ENCODE data around the gene HTR2C.
"Not testable (repeated sequence)": the region's sequence is repeated elsewhere in the genome, so short reads cannot be mapped to it uniquely, and the experiment has no call there.

Gene HTR2C

DNA sequence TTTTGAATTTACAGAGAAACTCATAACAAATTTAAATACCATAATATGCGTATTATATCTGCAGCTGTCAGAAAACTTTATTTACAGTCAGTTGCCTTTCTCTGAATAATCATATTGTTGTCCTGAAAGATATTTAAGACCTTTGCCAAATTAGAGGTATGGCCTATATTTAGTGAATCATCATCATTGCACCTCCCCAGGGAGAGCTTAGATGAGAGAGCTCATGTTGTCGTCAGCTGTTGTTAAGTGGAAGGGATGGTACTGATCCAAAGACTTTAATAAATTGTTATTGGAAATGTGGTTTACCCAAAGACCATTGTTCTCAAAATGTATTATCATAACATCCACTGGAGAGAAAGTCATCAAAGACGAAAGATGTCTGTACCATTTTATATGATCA is 128.6 kb downstream of the HTR2C start:
- peak; percentile 0 for DNase-seq

GRCh38 chrX:114715096-114715495 is 131.2 kb downstream of the HTR2C start:
- DNase-seq, result no peak

DNA sequence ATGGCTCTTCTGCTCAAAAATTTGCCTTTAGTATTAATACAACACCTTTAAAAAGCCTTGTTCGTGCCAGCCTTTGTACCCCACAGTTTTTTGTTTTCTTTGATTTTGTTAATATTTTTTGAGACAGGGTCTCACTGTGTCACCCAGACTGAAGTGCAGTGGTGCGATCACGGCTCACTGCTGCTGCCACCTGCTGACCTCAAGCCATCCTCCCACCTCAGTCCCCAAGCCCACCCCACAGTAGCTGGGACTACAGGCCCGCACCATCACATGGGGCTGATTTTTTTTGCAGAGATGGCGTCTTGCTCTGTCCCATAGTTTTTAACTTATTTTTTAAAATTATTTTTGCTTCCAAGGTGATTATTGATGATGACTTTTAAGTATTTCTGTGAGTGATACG is 134.0 kb downstream of the HTR2C start:
- no peak for DNase-seq

GRCh38 chrX:114766541-114766940 is 182.7 kb downstream of the HTR2C start:
- no peak for DNase-seq

DNA sequence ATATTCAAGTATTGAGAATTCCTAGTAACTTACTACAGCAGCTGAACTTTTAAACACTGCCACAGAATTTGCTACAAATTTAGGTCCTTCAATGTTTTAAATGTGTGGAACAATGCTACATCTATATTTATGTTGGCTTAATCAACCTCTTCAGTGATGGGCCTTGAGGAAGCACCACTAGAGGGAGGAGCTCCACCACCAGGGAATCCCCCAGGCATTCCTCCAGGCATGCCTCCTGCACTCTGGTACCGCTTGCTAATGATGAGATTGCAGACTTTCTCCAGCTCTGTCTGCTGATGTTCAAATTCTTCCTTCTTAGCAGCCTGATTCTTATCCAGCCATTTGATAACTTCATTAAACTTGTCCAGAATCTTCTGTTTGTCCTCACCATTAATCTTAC is 190.8 kb downstream of the HTR2C start:
- no peak for DNase-seq

DNA sequence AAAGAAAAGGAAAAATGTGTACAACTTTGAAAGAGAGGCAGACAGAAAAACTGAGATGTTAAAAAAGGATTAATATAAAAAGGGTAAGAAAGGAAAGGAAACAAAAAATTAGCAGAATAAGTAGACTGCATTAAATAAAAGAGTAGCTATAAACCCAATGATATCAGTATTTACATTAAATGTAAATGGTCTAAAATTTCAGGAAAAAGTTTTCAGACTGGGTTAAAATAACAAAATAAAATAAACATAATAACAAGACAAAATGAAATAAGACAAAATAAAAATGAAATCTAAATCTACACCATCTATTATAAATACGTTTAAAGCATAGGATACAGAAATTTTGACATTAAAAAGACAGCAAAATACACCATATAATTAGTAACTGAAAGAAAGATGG is 199.0 kb downstream of the HTR2C start:
- no peak for DNase-seq

DNA sequence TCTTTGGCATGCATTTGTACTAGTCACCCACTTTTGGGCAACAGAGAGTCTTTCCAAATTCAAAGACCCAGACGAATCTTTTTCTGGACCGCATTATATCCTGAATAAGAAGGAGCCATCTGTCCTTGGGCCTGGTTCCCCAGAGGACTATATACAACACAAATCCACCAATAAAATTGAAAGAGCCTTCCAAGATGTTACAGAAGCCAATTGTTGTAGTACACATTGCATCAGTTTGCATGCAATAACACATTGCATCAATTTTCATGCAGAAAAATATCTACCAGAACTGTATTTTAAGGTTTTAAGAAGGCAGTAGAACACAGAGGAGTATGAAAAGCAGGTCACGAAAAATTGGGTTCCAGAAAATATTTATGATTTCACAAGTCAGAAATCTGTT is 203.2 kb downstream of the HTR2C start:
- no peak for DNase-seq

GRCh38 chrX:114797494-114797893 is 213.6 kb downstream of the HTR2C start:
- DNase-seq, result no peak

DNA sequence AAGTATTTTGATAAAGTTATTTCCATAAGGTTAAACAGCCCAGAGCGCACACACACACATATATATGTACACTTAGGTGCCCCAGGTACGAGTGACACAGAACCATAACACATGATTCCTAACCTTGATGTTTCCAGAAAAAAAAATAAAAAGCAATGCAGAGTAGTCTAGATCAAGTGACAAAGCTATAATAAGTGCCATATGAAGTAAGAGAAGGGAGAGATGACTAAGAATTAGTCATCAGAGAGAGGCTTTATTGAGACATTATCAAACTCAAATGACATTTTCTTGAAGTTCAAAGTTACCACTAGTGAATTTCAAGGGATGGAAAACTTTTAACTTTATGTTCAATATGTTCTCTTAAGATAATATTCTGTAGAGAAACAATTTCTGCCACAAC is 215.0 kb downstream of the HTR2C start:
- peak; percentile 4 for DNase-seq

DNA sequence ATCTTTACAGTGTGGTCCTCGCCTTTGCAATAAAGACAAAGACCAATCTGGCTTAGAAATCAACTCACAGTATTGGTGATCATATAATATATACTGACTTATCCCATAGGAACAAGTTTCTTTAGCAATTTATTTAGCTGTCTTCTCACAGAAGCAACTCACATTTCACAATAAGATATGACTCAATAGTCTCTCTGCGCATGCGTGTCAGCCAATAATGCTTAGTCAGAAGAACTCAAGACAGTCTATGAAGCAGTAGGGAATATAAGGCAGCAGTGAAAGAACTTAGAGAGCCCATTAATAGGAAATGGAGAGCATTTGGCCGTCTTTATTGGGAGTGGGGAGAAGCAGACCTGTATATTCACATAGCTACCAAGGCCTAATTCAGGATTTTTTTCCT is 216.8 kb downstream of the HTR2C start:
- DNase-seq, result peak; percentile 56

DNA sequence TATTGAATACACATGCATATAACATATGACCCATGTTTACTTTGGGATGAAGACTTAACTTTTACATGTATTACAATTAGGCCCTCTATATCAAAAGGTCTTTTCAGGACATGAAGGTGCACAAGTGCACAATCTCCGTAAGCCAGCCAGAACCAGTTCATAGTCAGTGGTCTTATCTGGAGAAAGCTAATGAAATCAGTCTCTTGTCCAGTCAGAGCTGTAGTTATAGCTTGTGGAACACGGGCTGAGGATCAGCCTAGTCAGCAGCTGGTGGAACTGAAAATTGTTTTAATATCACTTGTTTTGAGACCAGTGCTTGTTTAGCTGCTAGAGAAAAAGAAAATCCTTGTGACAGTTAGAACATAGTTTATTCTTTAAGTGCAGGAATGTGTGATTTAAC is 235.6 kb downstream of the HTR2C start:
- no peak for DNase-seq

DNA sequence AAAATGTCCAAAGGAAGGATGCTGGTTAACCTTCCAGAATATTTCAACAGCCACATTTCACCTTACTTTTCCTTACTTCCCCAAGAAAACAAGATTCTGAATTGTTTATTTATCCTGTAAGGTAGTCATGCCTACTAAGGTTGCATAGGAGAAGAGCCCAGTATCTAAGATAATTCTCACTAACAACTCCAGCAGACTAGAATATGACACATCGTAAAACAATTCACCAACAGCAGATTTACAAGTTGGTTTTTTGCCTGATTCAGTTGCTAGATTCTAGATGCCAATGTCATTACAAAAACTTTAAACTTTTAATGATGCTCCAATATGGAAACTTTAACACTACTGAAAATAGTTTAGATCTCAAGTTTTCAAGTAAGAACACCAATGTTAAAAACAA is 257.2 kb downstream of the HTR2C start:
- DNase-seq, result peak; percentile 1

DNA sequence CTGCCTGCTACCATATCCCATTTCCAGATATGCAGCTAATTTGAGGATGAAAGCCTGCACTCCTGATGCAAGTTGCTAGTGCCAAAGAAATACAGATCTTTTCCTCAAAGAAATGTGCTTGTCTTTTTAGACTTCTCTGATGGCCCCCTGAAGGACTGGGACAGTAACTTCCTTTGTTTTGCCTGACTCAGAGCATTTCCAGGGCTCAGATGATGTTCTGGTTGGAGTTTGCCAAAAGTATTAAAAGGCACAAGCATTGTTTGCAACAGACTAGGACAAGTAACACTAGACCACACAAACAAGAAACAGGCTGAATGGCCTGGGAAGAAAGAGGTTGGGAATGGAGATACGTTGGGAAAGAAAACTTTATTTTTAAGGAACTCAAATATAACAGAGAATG is 258.3 kb downstream of the HTR2C start:
- no peak for DNase-seq

DNA sequence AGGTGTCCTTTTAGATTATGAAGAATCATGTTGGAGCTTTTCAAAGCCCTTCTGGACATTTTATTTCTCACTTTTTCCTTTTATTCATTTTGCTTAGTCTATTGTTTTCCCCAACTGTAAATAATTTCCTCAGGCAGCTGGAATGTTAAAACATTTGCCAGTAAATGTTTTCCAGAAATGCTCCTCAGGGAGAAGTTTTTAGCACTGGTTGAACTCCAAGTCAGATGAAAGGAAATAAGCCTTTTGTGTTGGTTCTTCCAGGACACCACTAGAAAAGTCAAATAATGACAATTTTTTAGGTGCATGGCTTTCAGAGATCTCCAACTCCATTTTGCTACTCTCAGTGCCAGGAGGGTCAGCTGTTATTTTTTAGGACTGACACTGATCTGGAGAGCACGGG is 305.6 kb downstream of the HTR2C start:
- no peak for DNase-seq

DNA sequence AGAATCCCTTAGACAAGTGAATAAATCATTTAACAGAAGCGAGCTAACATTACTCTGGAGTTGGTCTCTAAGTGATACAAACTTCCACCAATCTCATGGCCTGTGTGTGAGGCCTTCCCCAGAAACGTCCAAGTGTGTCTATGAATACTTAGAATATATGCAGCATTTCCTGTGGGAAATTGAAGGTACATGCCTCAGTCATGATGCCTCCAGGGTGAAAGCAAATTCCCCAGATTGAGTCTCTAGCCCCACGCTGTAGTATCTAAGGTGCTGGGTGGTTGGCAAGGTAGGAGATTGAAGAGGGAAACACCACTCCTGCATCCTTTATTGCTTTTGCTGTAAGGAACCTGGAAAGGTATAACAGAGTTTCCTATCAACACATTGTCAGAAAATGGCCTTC is 319.7 kb downstream of the HTR2C start:
- no peak for DNase-seq

- DNase-seq, result no peak
Observed at GRCh38 chrX:114905251-114905650, 321.4 kb downstream of the HTR2C start.

DNA sequence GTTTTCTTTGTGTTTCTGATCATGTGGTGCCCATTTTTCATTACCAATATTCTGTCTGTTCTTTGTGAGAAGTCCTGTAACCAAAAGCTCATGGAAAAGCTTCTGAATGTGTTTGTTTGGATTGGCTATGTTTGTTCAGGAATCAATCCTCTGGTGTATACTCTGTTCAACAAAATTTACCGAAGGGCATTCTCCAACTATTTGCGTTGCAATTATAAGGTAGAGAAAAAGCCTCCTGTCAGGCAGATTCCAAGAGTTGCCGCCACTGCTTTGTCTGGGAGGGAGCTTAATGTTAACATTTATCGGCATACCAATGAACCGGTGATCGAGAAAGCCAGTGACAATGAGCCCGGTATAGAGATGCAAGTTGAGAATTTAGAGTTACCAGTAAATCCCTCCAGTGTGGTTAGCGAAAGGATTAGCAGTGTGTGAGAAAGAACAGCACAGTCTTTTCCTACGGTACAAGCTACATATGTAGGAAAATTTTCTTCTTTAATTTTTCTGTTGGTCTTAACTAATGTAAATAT is 323.2 kb downstream of the HTR2C start:
- no peak for DNase-seq

DNA sequence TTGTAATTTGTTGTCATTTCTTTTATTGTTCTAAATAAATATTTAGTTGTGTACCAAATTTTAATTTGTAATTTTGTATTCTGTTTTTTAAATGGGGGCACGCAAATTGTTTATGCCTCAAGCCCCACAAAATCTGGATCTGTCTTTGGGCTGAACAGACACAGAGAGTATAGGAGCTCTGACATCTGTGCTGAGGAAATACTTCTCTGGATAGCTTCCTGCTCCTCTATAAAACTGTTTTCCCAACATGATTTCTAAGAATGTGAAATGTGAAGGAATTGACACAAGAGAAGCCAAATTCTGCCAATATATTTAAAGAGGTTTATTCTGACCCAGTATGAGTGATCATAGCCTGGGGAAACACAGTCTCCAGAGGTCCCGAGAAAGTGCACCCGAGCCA is 340.5 kb downstream of the HTR2C start:
- DNase-seq, result no peak

DNA sequence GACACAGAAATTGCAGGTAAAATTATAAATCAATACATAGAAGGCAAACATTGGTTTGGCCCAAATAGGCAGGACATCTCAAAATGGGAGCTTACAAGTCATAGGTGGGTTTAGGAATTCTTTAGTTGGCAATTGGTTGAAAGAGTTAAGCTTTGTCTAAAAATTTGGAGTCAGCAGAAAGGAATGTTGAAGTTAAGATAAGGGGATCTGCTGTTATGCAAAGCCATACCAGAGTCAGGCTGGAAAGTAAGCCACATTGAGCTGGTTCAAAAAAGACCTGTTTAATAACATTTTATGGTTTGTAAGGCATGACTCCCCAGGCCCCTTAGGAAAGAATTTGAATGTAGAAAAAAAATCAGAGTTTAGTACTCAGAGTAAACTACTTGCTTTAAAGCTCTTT is 341.0 kb downstream of the HTR2C start:
- peak; percentile 56 for DNase-seq

DNA sequence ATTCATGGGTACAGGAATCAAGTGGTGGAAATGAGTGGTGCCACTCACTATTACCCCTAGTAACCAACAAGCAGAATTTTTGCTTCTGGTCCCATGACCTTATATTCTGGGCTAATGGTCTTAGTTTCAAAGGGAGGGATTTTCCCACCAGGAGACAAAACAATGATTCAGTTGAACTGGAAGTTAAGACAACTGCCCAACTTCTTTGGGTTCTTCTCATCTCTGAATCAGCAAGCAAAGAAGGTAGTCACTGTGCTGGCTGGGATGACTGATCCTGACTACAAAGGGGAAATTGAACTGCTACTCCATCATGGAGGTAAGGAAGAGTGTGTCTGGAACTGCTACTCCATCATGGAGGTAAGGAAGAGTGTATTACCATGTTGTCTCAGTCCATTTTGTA is 346.3 kb downstream of the HTR2C start:
- no peak for DNase-seq

DNA sequence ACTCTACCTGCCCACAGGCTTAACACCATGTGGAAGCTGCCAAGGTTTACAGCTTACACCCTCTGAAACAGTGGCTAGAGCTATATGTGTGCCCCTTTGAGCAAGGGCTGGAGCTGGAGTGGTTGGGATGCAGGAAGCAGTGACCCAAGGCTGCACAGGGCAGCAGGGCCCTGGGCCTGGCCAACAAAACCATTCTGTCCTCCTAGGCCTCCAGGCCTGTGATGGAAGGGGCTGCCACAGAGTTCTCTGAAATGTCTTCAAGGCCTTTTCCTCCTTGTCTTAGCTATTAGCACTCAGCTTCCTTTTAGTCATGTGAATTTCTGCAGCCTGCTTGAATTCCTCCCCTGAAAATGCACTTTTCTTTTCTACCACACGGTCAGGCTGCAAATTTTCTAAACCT is 348.7 kb downstream of the HTR2C start:
- DNase-seq, result no peak

- not testable (repeated sequence) for DNase-seq
Observed at GRCh38 chrX:114933291-114933690, 349.4 kb downstream of the HTR2C start.

- not testable (repeated sequence) for DNase-seq
Observed at GRCh38 chrX:114937090-114937489, 353.2 kb downstream of the HTR2C start.

- DNase-seq, result no peak
Observed at GRCh38 chrX:114952696-114953095, 368.8 kb downstream of the HTR2C start.
